Mucosa of gallbladder (tissue), 1 donor: ENCODE results near the gene MROH7. TPM values are rescaled to one million over a fixed set of nuclear protein-coding genes. Genes with fewer than 3 reads are reported as not detected.

Source experiments
- DNase-seq: peaks from one replicate; pipeline ENCODE4 v3.0.0-alpha.2; 2020; ENCODE audit warnings: low spot score
- total RNA-seq: library from RNA; stranded (reverse); gene quantifications from one replicate; pipeline ENCODE4 v1.2.1, GENCODE V29; 2021
- donor health status: DM: no; HTN: no; CAD: no.

The MROH7 gene
- total RNA-seq, 1 donor from 2014 or later = 8.0 TPM

GRCh38 chr1:54738244-54738643 is 96.7 kb downstream of the MROH7 start:
- no peak for DNase-seq

GRCh38 chr1:54741531-54741930 is 99.9 kb downstream of the MROH7 start:
- DNase-seq = no peak

- no peak for DNase-seq
Observed at GRCh38 chr1:54742282-54742681, 100.7 kb downstream of the MROH7 start.

GRCh38 chr1:54743416-54744226 is 102.0 kb downstream of the MROH7 start:
- no peak for DNase-seq

- no peak for DNase-seq
Observed at GRCh38 chr1:54744696-54745095, 103.1 kb downstream of the MROH7 start.

- DNase-seq = no peak
Observed at GRCh38 chr1:54745274-54745673, 103.7 kb downstream of the MROH7 start.

- DNase-seq = no peak
Observed at GRCh38 chr1:54745864-54746263, 104.3 kb downstream of the MROH7 start.

- DNase-seq = no peak
Observed at GRCh38 chr1:54748094-54748835, 106.7 kb downstream of the MROH7 start.

GRCh38 chr1:54750596-54750995 is 109.0 kb downstream of the MROH7 start:
- DNase-seq = no peak

- no peak for DNase-seq
Observed at GRCh38 chr1:54751426-54751825, 109.8 kb downstream of the MROH7 start.

- no peak for DNase-seq
Observed at GRCh38 chr1:54754045-54754444, 112.5 kb downstream of the MROH7 start.

GRCh38 chr1:54754486-54755285 is 113.1 kb downstream of the MROH7 start:
- no peak for DNase-seq

- no peak for DNase-seq
Observed at GRCh38 chr1:54757833-54758232, 116.2 kb downstream of the MROH7 start.

GRCh38 chr1:54758678-54759348 is 117.2 kb downstream of the MROH7 start:
- DNase-seq = no peak

Other genes with a start within 250 kb of the MROH7 start
- 110 TPM for gene SSBP3, start 235.4 kb upstream of the MROH7 start, total RNA-seq
- gene ACOT11, start 93.6 kb upstream of the MROH7 start, total RNA-seq = 38.1 TPM
- not detected for gene FAM151A, start 18.3 kb upstream of the MROH7 start, total RNA-seq
- 14.0 TPM for gene TTC4, start 74.1 kb downstream of the MROH7 start, total RNA-seq
- gene PARS2, start 122.7 kb downstream of the MROH7 start, total RNA-seq = 6.3 TPM
- 24.9 TPM for gene TTC22, start 159.5 kb downstream of the MROH7 start, total RNA-seq
- 463 TPM for gene DHCR24, start 245.4 kb downstream of the MROH7 start, total RNA-seq